Lung (tissue), 12 donors: ENCODE data around the gene ARMC2. TPM values are rescaled to one million over a fixed set of nuclear protein-coding genes. Genes with fewer than 3 reads are reported as not detected.
"Not testable (repeated sequence)": the region's sequence is repeated elsewhere in the genome, so short reads cannot be mapped to it uniquely, and the experiment has no call there.

ENCODE experiments used
- ATAC-seq: fragments of 200-7000 bp; cut with Tn5 transposase; one replicate; pipeline ENCODE4 v1.9.1; 2020; ENCODE audit warnings: moderate number of reproducible peaks; ENCODE audit not compliant: insufficient read depth, low FRiP score
- DNase-seq, 3 donors: peaks; one replicate each; pipeline ENCODE4 v3.0.0-alpha.2; 2013 to 2017
- H3K27ac ChIP-seq, 2 donors: one replicate each; pipeline ENCODE4 v1.5.1; 2013; ENCODE audit warnings: mild to moderate bottlenecking in 2 of 2, moderate library complexity in 2 of 2, control low read depth in 1 of 2, inconsistent platforms in 1 of 2, low read depth in 1 of 2, low read length in 1 of 2
- H3K27me3 ChIP-seq, 3 donors: one replicate each; pipeline ENCODE4 v1.5.1; 2013; ENCODE audit warnings: low read length in 2 of 3; ENCODE audit not compliant: control insufficient read depth in 3 of 3, insufficient read depth in 3 of 3
- H3K36me3 ChIP-seq, 4 donors: one replicate each; pipeline ENCODE4 v1.5.1; 2013; ENCODE audit warnings: low read length in 4 of 4, mild to moderate bottlenecking in 1 of 4, moderate library complexity in 1 of 4; ENCODE audit not compliant: control insufficient read depth in 4 of 4, insufficient read depth in 4 of 4
- H3K4me1 ChIP-seq, 5 donors: one replicate each; pipeline ENCODE4 v1.5.1; 2013; ENCODE audit warnings: low read length in 5 of 5, mild to moderate bottlenecking in 2 of 5, moderate library complexity in 1 of 5; ENCODE audit not compliant: control insufficient read depth in 5 of 5, insufficient read depth in 5 of 5
- H3K4me3 ChIP-seq: one replicate; pipeline ENCODE4 v1.5.1; 2013; ENCODE audit warnings: mild to moderate bottlenecking, control low read depth, moderate library complexity
- H3K9ac ChIP-seq, 2 donors: one replicate each; pipeline ENCODE4 v1.5.1; 2013; ENCODE audit warnings: low read length in 2 of 2, control low read depth in 1 of 2; ENCODE audit not compliant: insufficient read depth in 1 of 2
- H3K9me3 ChIP-seq, 4 donors: one replicate each; pipeline ENCODE4 v1.5.1; 2013; ENCODE audit warnings: low read length in 3 of 4, mild to moderate bottlenecking in 1 of 4, moderate library complexity in 1 of 4; ENCODE audit not compliant: control insufficient read depth in 4 of 4, insufficient read depth in 3 of 4
- CTCF ChIP-seq: IDR thresholded peaks from 2 replicates; pipeline ENCODE4 v1.5.1; 2012; ENCODE audit warnings: mild to moderate bottlenecking; ENCODE audit errors: control extremely low read depth, extremely low read depth
- WGBS, 2 donors: extraction: QIAGEN DNeasy Blood & Tissue Kit; methylation state at CpG; one replicate each; pipeline ENCODE4 v1.1.7; 2013; 5-methylcytosine and 5-hydroxymethylcytosine counted together
- polyA plus RNA-seq, 2 donors: library from polyadenylated mRNA; stranded (reverse); fragments of 200-250 nt; gene quantifications; one replicate each; pipeline ENCODE4 v1.2.1, GENCODE V29; 2013
- total RNA-seq, 2 donors: library from RNA; depleted of rRNA in 1 of 2; stranded (reverse); fragments of >200 nt in 1 of 2; gene quantifications; one replicate each; pipeline ENCODE4 v1.2.1, GENCODE V29; 2014 to 2021
- donor health status: control.
- donor health status: control.
- donor health status: Bipolar disorder and iron deficiency.
- donor health status: healthy.
- donor health status: DM: yes; HTN: yes; CAD: no.

Gene ARMC2
- total and polyA plus RNA-seq, 4 donors: 2.9 to 16.5 (median 7.4) TPM

- Histone ChIP-seq H3K27ac (no peak overlapping the region), H3K36me3 (no peaks in the 10 kb centered on the region), H3K4me1 (peaks cover 0 to 4% (median 0%) of the 10 kb centered on the region in 5 donors), H3K9ac (no peak overlapping the region), H3K27me3 (no peaks in the 10 kb centered on the region), H3K4me3 (no peak overlapping the region), H3K9me3 (no peaks in the 10 kb centered on the region)
- no peak for TF ChIP-seq CTCF
- DNase-seq (no peak), ATAC-seq (no peak)
- 88 to 92% methylated on average over 4 of the region's 4 CpGs for WGBS, 2 donors
These were observed 80.4 kb downstream of the ARMC2 start for GRCh38 chr6:108928650-108929049.

- not testable (repeated sequence) for H3K4me1 ChIP-seq, H3K27me3 ChIP-seq, ATAC-seq, H3K27ac ChIP-seq, H3K9me3 ChIP-seq, H3K36me3 ChIP-seq, H3K4me3 ChIP-seq, H3K9ac ChIP-seq, DNase-seq
- 99% methylated on average over 3 of the region's 3 CpGs for WGBS, 2 donors
These were observed 82.9 kb downstream of the ARMC2 start for GRCh38 chr6:108931090-108931489.

GRCh38 chr6:108937170-108937569 lies 88.9 kb downstream of the ARMC2 start:
- no peaks in the 10 kb centered on the region for H3K9me3 ChIP-seq
- ATAC-seq (no peak), DNase-seq (no peak)
- H3K27me3 ChIP-seq: no peaks in the 10 kb centered on the region
- 94 to 96% methylated on average over 1 of the region's 1 CpG for WGBS, 2 donors
- no peak for TF ChIP-seq CTCF
- H3K9ac ChIP-seq: no peak overlapping the region
- no peaks in the 10 kb centered on the region for H3K36me3 ChIP-seq
- H3K4me3 ChIP-seq: no peak overlapping the region
- H3K4me1 ChIP-seq: peaks cover 0 to 5% (median 1%) of the 10 kb centered on the region in 5 donors
- no peak overlapping the region for H3K27ac ChIP-seq

GRCh38 chr6:108940741-108941140 lies 92.5 kb downstream of the ARMC2 start:
- 96 to 98% methylated on average over 5 of the region's 5 CpGs for WGBS, 2 donors
- Histone ChIP-seq H3K27ac (no peak overlapping the region), H3K4me3 (no peak overlapping the region), H3K9ac (no peak overlapping the region), H3K4me1 (peaks cover 5 to 25% (median 20%) of the 10 kb centered on the region in 5 donors), H3K27me3 (no peaks in the 10 kb centered on the region), H3K36me3 (no peaks in the 10 kb centered on the region), H3K9me3 (no peaks in the 10 kb centered on the region)
- no peak for ATAC-seq
- DNase-seq: no peak
- TF ChIP-seq CTCF: no peak
